ENCODE results near the gene ARMH1.
"Not testable (repeated sequence)": the region's sequence is repeated elsewhere in the genome, so short reads cannot be mapped to it uniquely, and the experiment has no call there.

The ARMH1 gene

GRCh38 chr1:44645476-44646244 is 28.9 kb upstream of the ARMH1 start:
- DNase-seq: no peak

GRCh38 chr1:44646261-44647110 is 28.0 kb upstream of the ARMH1 start:
- DNase-seq: no peak

- no peak for DNase-seq
Measured at GRCh38 chr1:44647896-44648295, 26.6 kb upstream of the ARMH1 start.

GRCh38 chr1:44648529-44649250 is 25.8 kb upstream of the ARMH1 start:
- no peak for DNase-seq

GRCh38 chr1:44649788-44650158 is 24.7 kb upstream of the ARMH1 start:
- no peak for DNase-seq

GRCh38 chr1:44650159-44650831 is 24.2 kb upstream of the ARMH1 start:
- DNase-seq: no peak

GRCh38 chr1:44651069-44651468 is 23.4 kb upstream of the ARMH1 start:
- no peak for DNase-seq

GRCh38 chr1:44652445-44653106 is 21.9 kb upstream of the ARMH1 start:
- DNase-seq: peak; percentile 84

- no peak for DNase-seq
Measured at GRCh38 chr1:44653107-44653964, 21.2 kb upstream of the ARMH1 start.

- no peak for DNase-seq
Measured at GRCh38 chr1:44654621-44655187, 19.8 kb upstream of the ARMH1 start.

GRCh38 chr1:44655609-44656008 is 18.9 kb upstream of the ARMH1 start:
- DNase-seq: peak; percentile 59

- no peak for DNase-seq
Measured at GRCh38 chr1:44659566-44659965, 14.9 kb upstream of the ARMH1 start.

- DNase-seq: no peak
Measured at GRCh38 chr1:44660176-44660575, 14.3 kb upstream of the ARMH1 start.

GRCh38 chr1:44661781-44662682 is 12.5 kb upstream of the ARMH1 start:
- DNase-seq: peak; percentile 62

GRCh38 chr1:44662683-44663030 is 11.9 kb upstream of the ARMH1 start:
- DNase-seq: no peak

- no peak for DNase-seq
Measured at GRCh38 chr1:44663417-44663816, 11.1 kb upstream of the ARMH1 start.

GRCh38 chr1:44664730-44665370 is 9.7 kb upstream of the ARMH1 start:
- DNase-seq: no peak

GRCh38 chr1:44666719-44667118 is 7.8 kb upstream of the ARMH1 start:
- not testable (repeated sequence) for DNase-seq
